K562 (cell line): Measurements from ENCODE around the gene AP1B1. TPM values are rescaled to one million over a fixed set of nuclear protein-coding genes. Genes with fewer than 3 reads are reported as not detected.
A peak's percentile ranks its signal among the peaks of the same experiment; 100 is the strongest.

Experiments used
- CREB1 ChIP-seq, 2 experiments: sonication (generic) in 1 of 2; formaldehyde crosslinking in 1 of 2; IDR thresholded peaks; 2 replicates each; pipeline versions ENCODE4 v1.6.1 to v1.8.0; 2012 to 2022; ENCODE audit warnings: inconsistent platforms in 1 of 2, mild to moderate bottlenecking in 1 of 2, missing genetic modification reagents in 1 of 2, moderate library complexity in 1 of 2
- DNMT1 ChIP-seq: fragments of 450-650 bp; IDR thresholded peaks from 2 replicates; pipeline ENCODE4 v1.6.1; 2016; ENCODE audit warnings: antibody characterized with exemption, mild to moderate bottlenecking
- ELF1 ChIP-seq: fragments of 200-800 bp; sonication (Bioruptor generic); IDR thresholded peaks from 2 replicates; pipeline ENCODE4 v1.6.1; 2016; ENCODE audit warnings: missing genetic modification characterization, missing compliant biosample characterization
- ESRRA ChIP-seq: fragments of 450-650 bp; IDR thresholded peaks from 2 replicates; pipeline ENCODE4 v1.6.1; 2014; ENCODE audit warnings: low read depth, mild to moderate bottlenecking, moderate library complexity, borderline replicate concordance
- FOXP1 ChIP-seq: sonication (generic); formaldehyde crosslinking; IDR thresholded peaks from 2 replicates; pipeline ENCODE4 v1.8.0; 2022; ENCODE audit warnings: mild to moderate bottlenecking, missing genetic modification reagents
- GATAD2A ChIP-seq: fragments of 450-650 bp; IDR thresholded peaks from 2 replicates; pipeline ENCODE4 v1.6.1; 2017
- HCFC1 ChIP-seq: IDR thresholded peaks from 2 replicates; pipeline ENCODE4 v1.6.1; 2012; ENCODE audit warnings: low read depth, low read length, improper control_type of control experiment
- NCOA1 ChIP-seq: fragments of 450-650 bp; IDR thresholded peaks from 2 replicates; pipeline ENCODE4 v1.6.1; 2016; ENCODE audit warnings: low read depth
- SMAD4 ChIP-seq: fragments of 250-450 bp; sonication (Bioruptor Pico); conservative IDR thresholded peaks from 2 replicates; pipeline ENCODE4 v1.8.0; 2021; ENCODE audit warnings: inconsistent platforms, mild to moderate bottlenecking, moderate library complexity
- TSHZ1 ChIP-seq: fragments of 250-450 bp; sonication (Bioruptor Pico); IDR thresholded peaks from 2 replicates; pipeline ENCODE4 v1.4.0; 2020; ENCODE audit warnings: mild to moderate bottlenecking, moderate library complexity
- ZNF212 ChIP-seq: fragments of 450-650 bp; formaldehyde crosslinking; IDR thresholded peaks from 2 replicates; pipeline ENCODE4 v1.4.0; 2020; ENCODE audit warnings: mild to moderate bottlenecking
- ZNF3 ChIP-seq: fragments of 250-450 bp; sonication (Bioruptor Pico); IDR thresholded peaks from 2 replicates; pipeline ENCODE4 v1.5.0; 2021; ENCODE audit warnings: mild to moderate bottlenecking, moderate library complexity
- ZNF584 ChIP-seq: fragments of 200-800 bp; sonication (Bioruptor generic); IDR thresholded peaks from 2 replicates; pipeline ENCODE4 v1.6.1; 2016; ENCODE audit warnings: low read depth, mild to moderate bottlenecking, missing genetic modification characterization, missing compliant biosample characterization
- ZZZ3 ChIP-seq: fragments of 450-650 bp; IDR thresholded peaks from 2 replicates; pipeline ENCODE4 v1.6.1; 2016; ENCODE audit warnings: antibody characterized with exemption, mild to moderate bottlenecking, moderate library complexity
- polyA plus RNA-seq, 8 experiments: library from polyadenylated mRNA; depleted of rRNA in 4 of 8; stranded (reverse) in 5 of 8; unstranded in 3 of 8; fragments of >200 nt; fragmentation: Nextera tagmentation in 2 of 8; fragmentation: Illumina TruSeq in 1 of 8; extraction: Ambion mirVana in 2 of 8; extraction: Trizol in 1 of 8; gene quantifications; 2 replicates each; pipeline versions ENCODE4 v1.2.1 to v1.2.3, GENCODE V29; 2011 to 2014; ENCODE audit warnings: inconsistent platforms in 1 of 8, missing spikeins in 1 of 8
- total RNA-seq, 7 experiments: library from RNA; depleted of rRNA in 6 of 7; stranded (reverse); fragments of >200 nt in 6 of 7; fragmentation: Illumina TruSeq in 2 of 7; extraction: Trizol in 2 of 7; gene quantifications; 2 replicates each; pipeline versions ENCODE4 v1.2.1 to v1.2.3, GENCODE V29; 2011 to 2021; ENCODE audit warnings: low replicate concordance in 1 of 7
- TF ChIP-seq, protein P1 (sequence below): fragments of 250-450 bp; sonication (Bioruptor Pico); IDR thresholded peaks from 2 replicates; pipeline ENCODE4 v1.8.0; 2021; ENCODE audit warnings: mild to moderate bottlenecking, moderate library complexity

The AP1B1 gene
- total and polyA plus RNA-seq, 9 of the 15 experiments (the other 6 are each of a cell fraction or from before 2014, with no cell fraction given): 1.2 to 60.9 (median 30.1) TPM

GRCh38 chr22:29387921-29388758 lies at the start of gene AP1B1 (continued):
- TF ChIP-seq HCFC1: peak; percentile 43; the same call in 1 of the 2 replicates
- peak; percentile 24; the same call in 1 of the 2 replicates for TF ChIP-seq NCOA1
- peak; percentile 77 for TF ChIP-seq ESRRA
- TF ChIP-seq, protein P1, sequence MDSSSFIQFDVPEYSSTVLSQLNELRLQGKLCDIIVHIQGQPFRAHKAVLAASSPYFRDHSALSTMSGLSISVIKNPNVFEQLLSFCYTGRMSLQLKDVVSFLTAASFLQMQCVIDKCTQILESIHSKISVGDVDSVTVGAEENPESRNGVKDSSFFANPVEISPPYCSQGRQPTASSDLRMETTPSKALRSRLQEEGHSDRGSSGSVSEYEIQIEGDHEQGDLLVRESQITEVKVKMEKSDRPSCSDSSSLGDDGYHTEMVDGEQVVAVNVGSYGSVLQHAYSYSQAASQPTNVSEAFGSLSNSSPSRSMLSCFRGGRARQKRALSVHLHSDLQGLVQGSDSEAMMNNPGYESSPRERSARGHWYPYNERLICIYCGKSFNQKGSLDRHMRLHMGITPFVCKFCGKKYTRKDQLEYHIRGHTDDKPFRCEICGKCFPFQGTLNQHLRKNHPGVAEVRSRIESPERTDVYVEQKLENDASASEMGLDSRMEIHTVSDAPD (CRISPR knock-in tag): no peak
- TF ChIP-seq SMAD4: 0 out of 2 replicates have a peak, but pooled peaks have one; percentile 22
- no peak for TF ChIP-seq ZNF584
- peak; percentile 62; the same call in 1 of the 2 replicates for TF ChIP-seq ELF1 (tag)
- no peak for TF ChIP-seq ZNF3 (CRISPR knock-in tag)
- TF ChIP-seq DNMT1: no peak
- no peak for TF ChIP-seq FOXP1 (CRISPR knock-in tag)
- no peak for TF ChIP-seq ZNF212 (CRISPR knock-in tag)
- TF ChIP-seq CREB1 (IDR thresholded peaks at IDR 0.05): peak; percentile 40; the same call in 1 of the 2 replicates
- peak; percentile 58; the same call in 1 of the 2 replicates for TF ChIP-seq CREB1 (CRISPR knock-in tag; IDR thresholded peaks at IDR 0.05)
- TF ChIP-seq GATAD2A: no peak
- no peak for TF ChIP-seq TSHZ1
- no peak for TF ChIP-seq ZZZ3
